ENCODE data around the gene CCDC91.

GRCh38 chr12:28158353-28158752, 31.9 kb upstream of the CCDC91 start:
- no peak for TF ChIP-seq POLR2A (IDR thresholded peaks at IDR 0.05; ENCODE audit: low read depth, low read length)
- no peak for TF ChIP-seq TAF1 (IDR thresholded peaks at IDR 0.05; ENCODE audit: borderline replicate concordance, low read depth, low read length)
